IPS-15b (cell line): ENCODE data around the gene CENPA.
"Not testable (repeated sequence)": the region's sequence is repeated elsewhere in the genome, so short reads cannot be mapped to it uniquely, and the experiment has no call there.

Source experiments
- H3K27me3 ChIP-seq: one replicate; pipeline ENCODE4 v1.6.1; 2013; ENCODE audit warnings: low read length; ENCODE audit not compliant: control insufficient read depth, insufficient read depth
- H3K36me3 ChIP-seq: one replicate; pipeline ENCODE4 v1.6.1; 2013; ENCODE audit warnings: low read length; ENCODE audit not compliant: control insufficient read depth, insufficient read depth
- H3K4me1 ChIP-seq: one replicate; pipeline ENCODE4 v1.6.1; 2013; ENCODE audit warnings: mild to moderate bottlenecking, low read length; ENCODE audit not compliant: control insufficient read depth, insufficient read depth
- H3K4me3 ChIP-seq: one replicate; pipeline ENCODE4 v1.5.1; 2013; ENCODE audit warnings: low read depth, low read length
- H3K9ac ChIP-seq: one replicate; pipeline ENCODE4 v1.6.1; 2013; ENCODE audit warnings: low read depth, mild to moderate bottlenecking, low read length
- H3K9me3 ChIP-seq: one replicate; pipeline ENCODE4 v1.6.1; 2013; ENCODE audit warnings: mild to moderate bottlenecking, low read length; ENCODE audit not compliant: control insufficient read depth, insufficient read depth

CENPA gene

DNA sequence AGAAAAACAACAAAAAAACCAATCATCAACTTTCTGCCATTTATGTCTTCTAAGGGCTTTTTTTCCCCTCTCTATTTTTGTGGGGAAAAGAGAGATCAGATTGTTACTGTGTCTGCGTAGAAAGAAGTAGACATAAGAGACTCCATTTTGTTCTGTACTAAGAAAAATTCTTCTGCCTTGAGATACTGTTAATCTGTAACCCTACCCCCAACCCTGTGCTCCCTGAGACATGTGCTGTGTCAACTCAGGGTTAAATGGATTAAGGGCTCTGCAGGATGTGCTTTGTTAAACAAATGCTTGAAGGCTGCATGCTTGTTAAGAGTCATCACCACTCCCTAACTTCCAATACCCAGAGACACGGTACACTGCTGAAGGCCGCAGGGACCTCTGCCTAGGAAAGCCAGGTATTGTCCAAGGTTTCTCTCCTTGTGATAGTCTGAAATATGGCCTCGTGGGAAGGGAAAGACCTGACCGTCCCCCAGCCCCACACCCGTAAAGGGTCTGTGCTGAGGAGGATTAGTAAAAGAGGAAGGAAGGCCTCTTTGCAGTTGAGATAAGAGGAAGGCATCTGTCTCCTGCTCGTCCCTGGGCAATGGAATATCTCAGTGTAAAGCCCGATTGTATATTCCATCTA lies 36.0 kb upstream of the CENPA start:
- not testable (repeated sequence) for H3K9me3 ChIP-seq, H3K27me3 ChIP-seq, H3K4me3 ChIP-seq, H3K9ac ChIP-seq, H3K4me1 ChIP-seq, H3K36me3 ChIP-seq

GRCh38 chr2:26750467-26750866 lies 35.4 kb upstream of the CENPA start:
- Histone ChIP-seq H3K4me1 (peaks cover 15% of the 10 kb centered on the region), H3K4me3 (peak overlapping the region; percentile 16)
- H3K9ac ChIP-seq, H3K9me3 ChIP-seq, H3K27me3 ChIP-seq, H3K36me3 ChIP-seq: not testable (repeated sequence)

GRCh38 chr2:26752656-26753055 lies 33.2 kb upstream of the CENPA start:
- no peak overlapping the region for H3K4me3 ChIP-seq
- H3K9ac ChIP-seq, result no peak overlapping the region
- peaks cover 26% of the 10 kb centered on the region for H3K4me1 ChIP-seq
- no peaks in the 10 kb centered on the region for H3K9me3 ChIP-seq
- no peaks in the 10 kb centered on the region for H3K36me3 ChIP-seq
- no peaks in the 10 kb centered on the region for H3K27me3 ChIP-seq

DNA sequence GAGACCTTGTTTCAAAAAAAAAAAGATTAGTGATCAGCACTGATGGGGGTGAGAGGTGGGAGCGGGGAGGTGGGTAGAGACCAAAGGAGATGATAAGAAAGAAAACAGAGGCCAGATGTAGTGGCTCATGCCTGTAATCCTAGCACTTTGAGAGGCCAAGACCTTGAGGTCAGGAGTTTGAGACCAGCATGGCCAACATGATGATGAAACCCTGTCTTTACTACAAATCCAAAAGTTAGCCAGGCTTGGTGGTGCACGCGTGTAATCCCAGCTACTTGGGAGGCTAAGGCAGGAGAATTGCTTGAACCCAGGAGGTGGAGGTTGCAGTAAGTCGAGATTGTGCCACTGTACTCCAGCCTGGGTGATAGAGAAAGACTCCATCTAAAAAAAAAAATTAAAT lies 31.3 kb upstream of the CENPA start:
- Histone ChIP-seq H3K9ac (no peak overlapping the region), H3K4me1 (peaks cover 32% of the 10 kb centered on the region), H3K27me3 (no peaks in the 10 kb centered on the region), H3K9me3 (no peaks in the 10 kb centered on the region), H3K36me3 (no peaks in the 10 kb centered on the region), H3K4me3 (no peak overlapping the region)

GRCh38 chr2:26754972-26755670 lies 30.7 kb upstream of the CENPA start:
- H3K27me3 ChIP-seq, result no peaks in the 10 kb centered on the region
- H3K9me3 ChIP-seq, result no peaks in the 10 kb centered on the region
- H3K9ac ChIP-seq, result no peak overlapping the region
- peaks cover 32% of the 10 kb centered on the region for H3K4me1 ChIP-seq
- H3K4me3 ChIP-seq, result no peak overlapping the region
- no peaks in the 10 kb centered on the region for H3K36me3 ChIP-seq

- no peaks in the 10 kb centered on the region for H3K36me3 ChIP-seq
- H3K9me3 ChIP-seq, result no peaks in the 10 kb centered on the region
- H3K9ac ChIP-seq, result no peak overlapping the region
- H3K4me1 ChIP-seq, result peaks cover 32% of the 10 kb centered on the region
- H3K27me3 ChIP-seq, result no peaks in the 10 kb centered on the region
- no peak overlapping the region for H3K4me3 ChIP-seq
Observed at GRCh38 chr2:26756337-26756736, 29.5 kb upstream of the CENPA start.

GRCh38 chr2:26757873-26758789 lies 27.7 kb upstream of the CENPA start:
- Histone ChIP-seq H3K4me1 (peaks cover 26% of the 10 kb centered on the region), H3K4me3 (no peak overlapping the region), H3K9ac (peak overlapping the region; percentile 32), H3K27me3 (no peaks in the 10 kb centered on the region), H3K36me3 (no peaks in the 10 kb centered on the region), H3K9me3 (no peaks in the 10 kb centered on the region)

DNA sequence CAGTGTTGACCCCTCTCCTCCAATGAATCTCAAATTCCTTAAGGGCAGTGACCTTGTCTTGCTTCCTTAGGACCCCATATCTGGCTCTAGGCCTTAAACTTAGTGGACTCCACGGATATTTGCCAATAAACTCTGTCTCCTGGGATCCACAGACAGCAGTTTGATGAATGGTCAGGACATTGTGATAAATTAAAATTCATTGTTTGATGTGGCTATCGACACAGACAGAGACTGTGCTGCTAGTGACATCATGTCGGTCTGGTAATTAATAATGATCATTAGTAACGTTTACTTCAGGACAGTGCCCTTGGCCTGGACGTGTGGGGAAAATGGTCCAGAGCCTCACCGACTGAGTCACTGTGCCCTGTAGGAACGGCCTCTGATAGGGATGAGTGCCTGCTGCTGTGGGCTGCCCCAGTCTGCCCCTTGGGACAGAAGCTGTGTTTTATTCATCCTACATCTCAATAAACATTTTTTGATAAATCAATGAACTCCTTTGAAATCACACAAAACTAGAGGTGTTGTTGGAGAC lies 27.0 kb upstream of the CENPA start:
- H3K9ac ChIP-seq, result peak overlapping the region; percentile 32
- peaks cover 26% of the 10 kb centered on the region for H3K4me1 ChIP-seq
- H3K27me3 ChIP-seq, result no peaks in the 10 kb centered on the region
- no peak overlapping the region for H3K4me3 ChIP-seq
- no peaks in the 10 kb centered on the region for H3K9me3 ChIP-seq
- H3K36me3 ChIP-seq, result no peaks in the 10 kb centered on the region

DNA sequence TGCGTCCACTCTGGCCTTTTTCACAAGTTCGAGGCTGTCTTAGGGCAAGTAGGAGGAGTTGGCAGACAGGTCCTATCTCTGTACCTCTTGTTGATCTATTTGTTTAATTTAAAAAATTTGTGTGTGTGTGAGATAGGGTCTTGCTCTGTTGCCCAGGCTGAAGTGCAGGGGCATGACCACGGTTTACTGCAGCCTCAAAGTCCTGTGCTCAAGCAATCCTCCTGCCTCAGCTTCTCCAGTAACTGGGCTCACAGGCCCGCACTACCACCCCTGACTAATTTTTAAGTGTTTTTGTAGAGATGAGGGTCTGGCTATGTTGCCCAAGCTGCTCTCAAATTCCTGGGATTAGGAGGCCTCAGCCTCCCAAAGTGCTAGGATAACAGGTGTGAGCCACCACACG lies 26.0 kb upstream of the CENPA start:
- Histone ChIP-seq H3K9ac (no peak overlapping the region), H3K9me3 (no peaks in the 10 kb centered on the region), H3K27me3 (peaks cover 4% of the 10 kb centered on the region), H3K4me3 (no peak overlapping the region), H3K36me3 (no peaks in the 10 kb centered on the region), H3K4me1 (peaks cover 27% of the 10 kb centered on the region)

DNA sequence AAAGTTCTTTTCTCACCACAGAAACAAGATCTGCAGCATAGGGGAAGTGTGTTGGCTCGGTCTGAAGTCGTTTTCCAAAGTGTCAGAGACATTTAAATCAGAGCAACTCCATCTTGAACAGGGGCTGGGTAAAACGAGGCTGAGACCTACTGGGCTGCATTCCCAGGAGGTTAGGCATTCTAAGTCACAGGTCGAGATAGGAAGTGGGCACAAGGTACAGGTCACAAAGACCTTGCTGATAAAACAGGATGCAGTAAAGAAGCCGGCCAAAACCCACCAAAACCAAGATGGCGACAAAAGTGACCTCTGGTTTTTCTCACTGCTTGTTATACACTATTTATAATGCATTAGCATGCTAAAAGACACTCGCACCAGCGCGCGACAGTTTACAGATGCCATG lies 24.9 kb upstream of the CENPA start:
- H3K27me3 ChIP-seq, result peaks cover 12% of the 10 kb centered on the region
- not testable (repeated sequence) for H3K4me3 ChIP-seq, H3K9me3 ChIP-seq, H3K36me3 ChIP-seq, H3K9ac ChIP-seq
- peaks cover 19% of the 10 kb centered on the region for H3K4me1 ChIP-seq

DNA sequence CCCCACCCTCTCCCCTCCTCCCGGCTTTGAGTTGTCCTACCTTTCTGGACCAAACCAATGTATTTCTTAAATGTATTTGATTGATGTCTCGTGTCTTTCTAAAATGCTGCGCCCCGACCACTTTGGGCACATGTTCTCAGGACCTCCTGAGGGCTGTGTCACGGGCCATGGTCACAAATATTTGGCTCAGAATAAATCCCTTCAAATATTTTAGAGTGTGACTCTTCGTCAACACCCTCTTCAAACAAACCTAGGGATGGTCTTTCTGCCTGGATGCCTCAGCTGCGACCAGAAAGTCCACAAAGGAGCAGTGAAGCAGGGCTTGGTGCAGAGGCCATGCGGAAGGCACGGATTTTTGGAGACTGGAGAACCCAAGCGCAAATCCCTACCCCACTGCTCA lies 22.8 kb upstream of the CENPA start:
- H3K36me3 ChIP-seq, result no peaks in the 10 kb centered on the region
- H3K9ac ChIP-seq, result no peak overlapping the region
- no peak overlapping the region for H3K4me3 ChIP-seq
- no peaks in the 10 kb centered on the region for H3K9me3 ChIP-seq
- H3K4me1 ChIP-seq, result peaks cover 14% of the 10 kb centered on the region
- peaks cover 12% of the 10 kb centered on the region for H3K27me3 ChIP-seq
